Ovary (tissue), 3 donors: ENCODE data around the gene SENP6.

ENCODE experiments used
- EP300 ChIP-seq: sonication (generic); formaldehyde crosslinking; IDR thresholded peaks from one replicate; pipeline ENCODE4 v1.6.1; 2017; ENCODE audit warnings: antibody characterized with exemption
- POLR2A ChIP-seq: fragments of 450-650 bp; IDR thresholded peaks from one replicate; pipeline ENCODE4 v1.6.1; 2017; ENCODE audit warnings: antibody characterized with exemption, mild to moderate bottlenecking, moderate library complexity
- TF ChIP-seq, protein P1 (sequence below), 3 donors: fragments of 450-650 bp in 2 of 3; fragments of 200-600 bp in 1 of 3; IDR thresholded peaks; one replicate each; pipeline versions ENCODE4 v1.5.1 to v1.8.0; 2016 to 2022; ENCODE audit warnings: antibody characterized with exemption in 3 of 3, mild to moderate bottlenecking in 1 of 3
- donor health status: DM: no; HTN: no; CAD: no.

DNA sequence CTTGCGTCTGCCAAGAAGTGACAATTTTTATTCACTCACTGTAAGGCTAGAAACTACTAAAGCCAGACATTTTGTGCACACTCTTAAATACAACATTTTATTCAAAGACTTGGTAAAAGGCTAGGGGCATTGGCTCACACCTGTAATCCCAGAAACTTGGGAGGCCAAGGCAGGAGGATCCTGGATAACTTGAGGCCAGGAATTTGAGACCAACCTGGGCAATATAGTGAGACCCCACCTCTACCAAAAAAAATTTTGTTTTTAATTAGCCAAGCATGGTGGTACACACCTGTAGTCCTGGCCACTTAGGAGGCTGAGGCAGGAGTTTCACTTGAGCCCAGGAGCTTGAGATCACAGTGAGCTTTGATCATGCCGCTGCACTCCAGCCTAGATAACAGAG is 11.3 kb upstream of the SENP6 start:
- TF ChIP-seq, protein P1, sequence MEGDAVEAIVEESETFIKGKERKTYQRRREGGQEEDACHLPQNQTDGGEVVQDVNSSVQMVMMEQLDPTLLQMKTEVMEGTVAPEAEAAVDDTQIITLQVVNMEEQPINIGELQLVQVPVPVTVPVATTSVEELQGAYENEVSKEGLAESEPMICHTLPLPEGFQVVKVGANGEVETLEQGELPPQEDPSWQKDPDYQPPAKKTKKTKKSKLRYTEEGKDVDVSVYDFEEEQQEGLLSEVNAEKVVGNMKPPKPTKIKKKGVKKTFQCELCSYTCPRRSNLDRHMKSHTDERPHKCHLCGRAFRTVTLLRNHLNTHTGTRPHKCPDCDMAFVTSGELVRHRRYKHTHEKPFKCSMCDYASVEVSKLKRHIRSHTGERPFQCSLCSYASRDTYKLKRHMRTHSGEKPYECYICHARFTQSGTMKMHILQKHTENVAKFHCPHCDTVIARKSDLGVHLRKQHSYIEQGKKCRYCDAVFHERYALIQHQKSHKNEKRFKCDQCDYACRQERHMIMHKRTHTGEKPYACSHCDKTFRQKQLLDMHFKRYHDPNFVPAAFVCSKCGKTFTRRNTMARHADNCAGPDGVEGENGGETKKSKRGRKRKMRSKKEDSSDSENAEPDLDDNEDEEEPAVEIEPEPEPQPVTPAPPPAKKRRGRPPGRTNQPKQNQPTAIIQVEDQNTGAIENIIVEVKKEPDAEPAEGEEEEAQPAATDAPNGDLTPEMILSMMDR (IDR thresholded peaks at IDR 0.05), result no peak
- no peak for TF ChIP-seq POLR2A
- TF ChIP-seq EP300, result no peak
